Activated T-helper 2 cell treated with anti-CD3 and anti-CD28 coated beads, Interferon-gamma antibody, Interleukin-2, Interleukin-4, amounts not matched to agents 10 μg/mL and 5 μg/mL and 100 μg/mL, durations not matched to agents 14 hours and 24 hours and 36 hours (primary cell): ENCODE measurements around the gene MET. TPM values are rescaled to one million over a fixed set of nuclear protein-coding genes. Genes with fewer than 3 reads are reported as not detected.
A peak's percentile ranks its signal among the peaks of the same experiment; 100 is the strongest.

Experiments
- DNase-seq: peaks from one replicate; pipeline ENCODE4 v3.0.0; 2021; ENCODE audit warnings: low spot score
- H3K27ac Mint-ChIP-seq: one replicate; pipeline ENCODE4 v1.8.0; 2021; ENCODE audit warnings: mixed read lengths
- H3K27me3 Mint-ChIP-seq: one replicate; pipeline ENCODE4 v1.8.0; 2021; ENCODE audit warnings: low read depth, mixed read lengths
- H3K36me3 Mint-ChIP-seq: one replicate; pipeline ENCODE4 v1.8.0; 2021; ENCODE audit warnings: low read depth, mixed read lengths
- H3K4me1 Mint-ChIP-seq: one replicate; pipeline ENCODE4 v1.8.0; 2021; ENCODE audit warnings: low read depth, mixed read lengths
- H3K4me3 Mint-ChIP-seq: one replicate; pipeline ENCODE4 v1.8.0; 2021; ENCODE audit warnings: low read depth, mild to moderate bottlenecking, moderate library complexity, mixed read lengths
- H3K9me3 Mint-ChIP-seq: one replicate; pipeline ENCODE4 v1.8.0; 2021; ENCODE audit warnings: mixed read lengths
- intact Hi-C: fragments of 100-400 bp; cut with micrococcal nuclease; formaldehyde crosslinking; loops from one replicate; pipeline ENCODE4 v1.15.1; 2023
- total RNA-seq: library from RNA; stranded (reverse); gene quantifications from 2 replicates; pipeline ENCODE4 v1.2.3, GENCODE V29; 2022

Gene MET
- total RNA-seq, 1 donor from 2014 or later = 1.5 TPM

- peaks cover 7% of the 10 kb centered on the region for H3K4me1 Mint-ChIP-seq
- intact Hi-C loops = loop anchor here (5.0 kb wide), 2 partner anchors 79 to 116 kb away; no protein-coding TSS in a partner anchor
- H3K9me3 Mint-ChIP-seq = no peaks in the 10 kb centered on the region
- no peak for DNase-seq
- H3K27me3 Mint-ChIP-seq = peaks cover 63% of the 10 kb centered on the region
- no peak overlapping the region for H3K27ac Mint-ChIP-seq
- peak overlapping the region; percentile 21 for H3K4me3 Mint-ChIP-seq
- no peaks in the 10 kb centered on the region for H3K36me3 Mint-ChIP-seq
Observed at GRCh38 chr7:116671111-116671510, 885 bp upstream of the MET start.

GRCh38 chr7:116672596-116673456, 830 bp downstream of the MET start:
- H3K9me3 Mint-ChIP-seq = no peaks in the 10 kb centered on the region
- peaks cover 66% of the 10 kb centered on the region for H3K27me3 Mint-ChIP-seq
- no peak for DNase-seq
- intact Hi-C loops = loop anchor here (2.0 to 5.0 kb wide), 3 partner anchors 81 to 130 kb away; no protein-coding TSS in a partner anchor
- peaks cover 7% of the 10 kb centered on the region for H3K4me1 Mint-ChIP-seq
- H3K36me3 Mint-ChIP-seq = no peaks in the 10 kb centered on the region
- no peak overlapping the region for H3K27ac Mint-ChIP-seq
- H3K4me3 Mint-ChIP-seq = peak overlapping the region; percentile 40

DNA sequence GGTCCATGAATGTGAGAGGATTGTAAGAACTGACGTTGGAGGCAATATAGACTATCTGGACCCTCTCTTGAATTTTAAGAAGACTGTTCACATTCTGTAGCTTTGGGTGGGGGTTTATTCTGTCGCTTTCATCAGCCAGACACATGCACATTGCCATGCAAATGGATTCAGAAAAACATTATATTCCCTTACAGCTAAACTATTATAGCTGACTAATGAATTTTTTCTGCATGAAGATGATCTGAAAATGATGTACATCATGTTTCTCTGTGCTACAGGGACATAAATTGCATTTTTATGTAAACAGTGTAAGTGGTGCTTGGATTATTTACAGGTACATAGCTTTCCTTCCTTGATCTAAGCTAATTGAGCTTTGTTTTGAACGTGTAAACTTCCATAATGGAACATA, 1.5 kb downstream of the MET start:
- Mint-ChIP-seq H3K4me3 (no peak overlapping the region), H3K4me1 (peaks cover 7% of the 10 kb centered on the region), H3K36me3 (no peaks in the 10 kb centered on the region), H3K9me3 (no peaks in the 10 kb centered on the region), H3K27me3 (peaks cover 63% of the 10 kb centered on the region), H3K27ac (no peak overlapping the region)
- intact Hi-C loops = loop anchor here (2.0 to 5.0 kb wide), 3 partner anchors 81 to 129 kb away; no protein-coding TSS in a partner anchor
- no peak for DNase-seq

GRCh38 chr7:116674508-116675173, 2.6 kb downstream of the MET start:
- no peaks in the 10 kb centered on the region for H3K36me3 Mint-ChIP-seq
- H3K4me1 Mint-ChIP-seq = peaks cover 12% of the 10 kb centered on the region
- H3K9me3 Mint-ChIP-seq = no peaks in the 10 kb centered on the region
- no peak overlapping the region for H3K27ac Mint-ChIP-seq
- H3K27me3 Mint-ChIP-seq = peaks cover 54% of the 10 kb centered on the region
- DNase-seq = no peak
- H3K4me3 Mint-ChIP-seq = no peak overlapping the region
- intact Hi-C loops = loop anchor here (5.0 kb wide), 2 partner anchors 82 to 113 kb away; no protein-coding TSS in a partner anchor

- H3K9me3 Mint-ChIP-seq = no peaks in the 10 kb centered on the region
- intact Hi-C loops = no loop called here
- no peak overlapping the region for H3K4me3 Mint-ChIP-seq
- no peaks in the 10 kb centered on the region for H3K36me3 Mint-ChIP-seq
- H3K4me1 Mint-ChIP-seq = peaks cover 14% of the 10 kb centered on the region
- no peak for DNase-seq
- no peak overlapping the region for H3K27ac Mint-ChIP-seq
- peaks cover 47% of the 10 kb centered on the region for H3K27me3 Mint-ChIP-seq
Observed at GRCh38 chr7:116675812-116676355, 3.9 kb downstream of the MET start.

GRCh38 chr7:116678780-116679179, 6.8 kb downstream of the MET start:
- Mint-ChIP-seq H3K4me1 (peaks cover 8% of the 10 kb centered on the region), H3K27ac (no peak overlapping the region), H3K9me3 (no peaks in the 10 kb centered on the region), H3K36me3 (no peaks in the 10 kb centered on the region), H3K4me3 (no peak overlapping the region), H3K27me3 (peaks cover 31% of the 10 kb centered on the region)
- no peak for DNase-seq
- intact Hi-C loops = no loop called here

GRCh38 chr7:116679500-116679899, 7.5 kb downstream of the MET start:
- Mint-ChIP-seq H3K4me3 (no peak overlapping the region), H3K27me3 (peaks cover 37% of the 10 kb centered on the region), H3K4me1 (peaks cover 8% of the 10 kb centered on the region), H3K9me3 (no peaks in the 10 kb centered on the region), H3K36me3 (no peaks in the 10 kb centered on the region), H3K27ac (no peak overlapping the region)
- intact Hi-C loops = no loop called here
- DNase-seq = no peak

GRCh38 chr7:116683786-116684185, 11.8 kb downstream of the MET start:
- H3K9me3 Mint-ChIP-seq = no peaks in the 10 kb centered on the region
- H3K36me3 Mint-ChIP-seq = no peaks in the 10 kb centered on the region
- peaks cover 8% of the 10 kb centered on the region for H3K4me1 Mint-ChIP-seq
- no peak overlapping the region for H3K27ac Mint-ChIP-seq
- peaks cover 32% of the 10 kb centered on the region for H3K27me3 Mint-ChIP-seq
- H3K4me3 Mint-ChIP-seq = no peak overlapping the region
- intact Hi-C loops = no loop called here
- no peak for DNase-seq

DNA sequence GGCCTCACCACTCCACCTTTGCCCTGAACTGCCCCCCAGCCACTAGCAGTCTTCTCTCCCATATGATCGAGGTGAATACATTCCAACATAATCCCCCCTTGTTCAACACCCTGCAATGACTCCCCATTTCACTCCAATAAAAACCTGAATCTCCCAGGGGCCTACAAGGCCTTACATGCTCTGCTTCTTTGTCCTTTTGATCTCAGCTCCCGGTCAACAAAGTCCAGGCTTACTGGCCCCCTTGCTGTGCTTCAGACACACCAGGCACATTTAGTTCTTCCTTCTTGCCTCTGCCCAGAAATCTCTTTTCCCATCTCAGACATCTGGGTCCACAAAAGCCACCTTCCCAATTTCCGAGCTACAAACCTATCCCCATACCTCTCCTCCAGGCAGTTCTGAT, 14.0 kb downstream of the MET start:
- Mint-ChIP-seq H3K4me1 (no peaks in the 10 kb centered on the region), H3K27me3 (peaks cover 30% of the 10 kb centered on the region), H3K9me3 (no peaks in the 10 kb centered on the region), H3K36me3 (no peaks in the 10 kb centered on the region), H3K4me3 (no peak overlapping the region), H3K27ac (no peak overlapping the region)
- intact Hi-C loops = no loop called here
- no peak for DNase-seq

GRCh38 chr7:116686812-116687419, 14.9 kb downstream of the MET start:
- Mint-ChIP-seq H3K4me3 (no peak overlapping the region), H3K9me3 (no peaks in the 10 kb centered on the region), H3K4me1 (no peaks in the 10 kb centered on the region), H3K27me3 (peaks cover 30% of the 10 kb centered on the region), H3K36me3 (no peaks in the 10 kb centered on the region), H3K27ac (no peak overlapping the region)
- DNase-seq = no peak
- intact Hi-C loops = no loop called here

GRCh38 chr7:116687801-116688201, 15.8 kb downstream of the MET start:
- H3K36me3 Mint-ChIP-seq = no peaks in the 10 kb centered on the region
- no peaks in the 10 kb centered on the region for H3K4me1 Mint-ChIP-seq
- DNase-seq = no peak
- peaks cover 30% of the 10 kb centered on the region for H3K27me3 Mint-ChIP-seq
- H3K9me3 Mint-ChIP-seq = no peaks in the 10 kb centered on the region
- H3K4me3 Mint-ChIP-seq = no peak overlapping the region
- no peak overlapping the region for H3K27ac Mint-ChIP-seq
- intact Hi-C loops = no loop called here

- intact Hi-C loops = no loop called here
- no peaks in the 10 kb centered on the region for H3K4me1 Mint-ChIP-seq
- peaks cover 12% of the 10 kb centered on the region for H3K27me3 Mint-ChIP-seq
- no peak overlapping the region for H3K4me3 Mint-ChIP-seq
- DNase-seq = no peak
- no peaks in the 10 kb centered on the region for H3K9me3 Mint-ChIP-seq
- H3K36me3 Mint-ChIP-seq = no peaks in the 10 kb centered on the region
- no peak overlapping the region for H3K27ac Mint-ChIP-seq
Observed at GRCh38 chr7:116689790-116690259, 17.8 kb downstream of the MET start.
